Prostate gland (tissue), 2 donors: ENCODE results near the gene SAV1.

ENCODE experiments used
- POLR2AphosphoS5 ChIP-seq: sonication (generic); formaldehyde crosslinking; IDR thresholded peaks from one replicate; pipeline ENCODE4 v1.6.1; 2017; ENCODE audit warnings: antibody characterized with exemption
- TF ChIP-seq, protein P1 (sequence below), 4 experiments: fragments of 200-600 bp in 2 of 4; fragments of 450-650 bp in 2 of 4; sonication (generic) in 2 of 4; IDR thresholded peaks; 1 replicate in 3 of 4; 2 replicates in 1 of 4; pipeline ENCODE4 v1.5.1; 2016 to 2019; ENCODE audit warnings: antibody characterized with exemption in 4 of 4, mild to moderate bottlenecking in 2 of 4, moderate library complexity in 2 of 4

DNA sequence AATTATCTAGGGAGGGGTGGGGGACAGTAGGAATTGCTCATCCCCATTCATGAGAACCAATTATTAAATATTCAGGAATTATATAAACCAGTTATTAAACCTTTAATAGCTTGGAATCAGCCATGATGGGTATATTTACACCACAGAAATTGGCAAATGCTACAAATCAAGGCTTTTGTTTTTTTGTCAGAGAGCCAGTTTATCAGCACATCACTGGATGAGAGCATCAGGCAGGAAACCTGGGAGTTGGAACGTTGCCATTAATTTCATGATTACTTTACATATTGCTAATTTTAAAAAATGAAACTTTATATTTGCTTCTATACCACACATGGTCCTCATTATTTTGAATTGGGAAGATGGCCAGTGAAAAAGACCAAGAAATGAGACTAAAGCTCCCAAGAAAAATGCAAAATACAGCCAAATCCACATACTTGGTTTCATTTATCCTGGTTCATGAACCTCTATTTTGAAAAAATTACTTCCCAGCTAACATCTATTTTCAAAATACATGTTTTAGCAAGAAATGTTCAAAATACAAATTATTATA is 59.7 kb downstream of the SAV1 start:
- TF ChIP-seq, protein P1, sequence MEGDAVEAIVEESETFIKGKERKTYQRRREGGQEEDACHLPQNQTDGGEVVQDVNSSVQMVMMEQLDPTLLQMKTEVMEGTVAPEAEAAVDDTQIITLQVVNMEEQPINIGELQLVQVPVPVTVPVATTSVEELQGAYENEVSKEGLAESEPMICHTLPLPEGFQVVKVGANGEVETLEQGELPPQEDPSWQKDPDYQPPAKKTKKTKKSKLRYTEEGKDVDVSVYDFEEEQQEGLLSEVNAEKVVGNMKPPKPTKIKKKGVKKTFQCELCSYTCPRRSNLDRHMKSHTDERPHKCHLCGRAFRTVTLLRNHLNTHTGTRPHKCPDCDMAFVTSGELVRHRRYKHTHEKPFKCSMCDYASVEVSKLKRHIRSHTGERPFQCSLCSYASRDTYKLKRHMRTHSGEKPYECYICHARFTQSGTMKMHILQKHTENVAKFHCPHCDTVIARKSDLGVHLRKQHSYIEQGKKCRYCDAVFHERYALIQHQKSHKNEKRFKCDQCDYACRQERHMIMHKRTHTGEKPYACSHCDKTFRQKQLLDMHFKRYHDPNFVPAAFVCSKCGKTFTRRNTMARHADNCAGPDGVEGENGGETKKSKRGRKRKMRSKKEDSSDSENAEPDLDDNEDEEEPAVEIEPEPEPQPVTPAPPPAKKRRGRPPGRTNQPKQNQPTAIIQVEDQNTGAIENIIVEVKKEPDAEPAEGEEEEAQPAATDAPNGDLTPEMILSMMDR (IDR thresholded peaks at IDR 0.05) = no peak
- no peak for TF ChIP-seq POLR2AphosphoS5
